ENCODE measurements around the gene B3GLCT.

GRCh38 chr13:31198519-31198918 is 1.3 kb upstream of the B3GLCT start:
- TF ChIP-seq CTCF (IDR thresholded peaks at IDR 0.05; ENCODE audit: extremely low read depth in 1 of 2, insufficient read depth in 1 of 2, low read depth in 1 of 2, low read length in 2 of 2) (no peak), POLR2A (IDR thresholded peaks at IDR 0.05; ENCODE audit: low read depth, low read length) (no peak), EZH2 (IDR thresholded peaks at IDR 0.05; ENCODE audit: borderline replicate concordance, low read depth, low read length, severe bottlenecking) (no peak), MYC (IDR thresholded peaks at IDR 0.05; ENCODE audit: low read depth, low read length) (no peak)

Measured in endothelial cell of umbilical vein (primary cell).